ENCODE data around the gene LRFN5.

LRFN5 gene

DNA sequence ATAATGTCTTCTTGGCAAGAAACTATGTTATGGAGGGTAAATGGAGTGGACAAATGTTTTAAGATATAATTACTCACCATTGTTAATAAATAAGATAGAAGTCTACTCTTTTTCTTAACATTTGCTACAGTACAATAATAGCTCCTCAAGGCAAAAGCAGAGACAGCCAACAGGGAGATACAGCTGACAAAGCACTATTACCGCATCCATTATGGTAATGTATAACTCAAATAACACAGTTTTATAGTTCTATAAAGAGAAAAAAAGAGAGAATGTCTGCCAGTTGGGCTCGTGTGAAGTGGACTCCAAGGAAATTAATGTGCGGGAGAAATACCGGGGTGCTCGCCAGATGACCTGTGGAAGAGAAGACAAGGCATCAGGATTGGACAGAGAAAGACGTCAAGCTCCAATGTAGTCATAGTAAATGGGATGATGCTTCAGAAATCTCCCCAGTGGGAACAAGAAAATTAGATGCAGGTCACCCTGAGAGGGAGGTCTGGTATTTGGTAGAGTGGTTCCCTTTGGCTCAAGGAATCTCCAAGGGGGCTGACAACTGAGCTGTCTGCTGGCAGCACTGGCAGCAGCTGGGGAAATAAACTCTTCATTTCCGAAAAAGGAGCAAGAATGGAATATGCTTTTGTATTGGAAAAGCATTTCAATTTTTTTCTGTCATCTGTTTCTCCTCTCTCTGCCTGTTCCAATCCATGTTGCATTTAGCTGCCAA lies 343.9 kb downstream of the LRFN5 start:
- no peak for DNase-seq
- H3K4me2 ChIP-seq (ENCODE audit: low read depth, low read length) = no peak overlapping the region
- no peak for TF ChIP-seq EZH2phosphoT487 (IDR thresholded peaks at IDR 0.05; ENCODE audit: low read length)
- TF ChIP-seq EZH2 (optimal IDR thresholded peaks at IDR 0.05; ENCODE audit: low read depth, low read length) = no peak
- TF ChIP-seq, protein P1, sequence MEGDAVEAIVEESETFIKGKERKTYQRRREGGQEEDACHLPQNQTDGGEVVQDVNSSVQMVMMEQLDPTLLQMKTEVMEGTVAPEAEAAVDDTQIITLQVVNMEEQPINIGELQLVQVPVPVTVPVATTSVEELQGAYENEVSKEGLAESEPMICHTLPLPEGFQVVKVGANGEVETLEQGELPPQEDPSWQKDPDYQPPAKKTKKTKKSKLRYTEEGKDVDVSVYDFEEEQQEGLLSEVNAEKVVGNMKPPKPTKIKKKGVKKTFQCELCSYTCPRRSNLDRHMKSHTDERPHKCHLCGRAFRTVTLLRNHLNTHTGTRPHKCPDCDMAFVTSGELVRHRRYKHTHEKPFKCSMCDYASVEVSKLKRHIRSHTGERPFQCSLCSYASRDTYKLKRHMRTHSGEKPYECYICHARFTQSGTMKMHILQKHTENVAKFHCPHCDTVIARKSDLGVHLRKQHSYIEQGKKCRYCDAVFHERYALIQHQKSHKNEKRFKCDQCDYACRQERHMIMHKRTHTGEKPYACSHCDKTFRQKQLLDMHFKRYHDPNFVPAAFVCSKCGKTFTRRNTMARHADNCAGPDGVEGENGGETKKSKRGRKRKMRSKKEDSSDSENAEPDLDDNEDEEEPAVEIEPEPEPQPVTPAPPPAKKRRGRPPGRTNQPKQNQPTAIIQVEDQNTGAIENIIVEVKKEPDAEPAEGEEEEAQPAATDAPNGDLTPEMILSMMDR (IDR thresholded peaks at IDR 0.05; ENCODE audit: low read length) = no peak
- no peaks in the 10 kb centered on the region for H3K9me2 ChIP-seq (replicated peaks; ENCODE audit: insufficient read depth, low read length)
- H3K36me3 ChIP-seq (replicated peaks; ENCODE audit: insufficient read depth, low read length) = no peaks in the 10 kb centered on the region
- H3K27me3 ChIP-seq (replicated peaks; ENCODE audit: insufficient read depth, low read length) = no peaks in the 10 kb centered on the region
- H3K27ac ChIP-seq (ENCODE audit: low read length) = no peak overlapping the region
- H3K4me1 ChIP-seq (ENCODE audit: low read length) = no peaks in the 10 kb centered on the region
- no peak overlapping the region for H3K9ac ChIP-seq (ENCODE audit: low read length)
- no peaks in the 10 kb centered on the region for H4K20me1 ChIP-seq (ENCODE audit: insufficient read depth, low read length)
- H3K9me3 ChIP-seq (replicated peaks; ENCODE audit: insufficient read depth, low read length) = no peaks in the 10 kb centered on the region
- H2AFZ ChIP-seq (ENCODE audit: low read length) = no peak overlapping the region
- H3F3A ChIP-seq (ENCODE audit: insufficient read depth, low read length) = no peaks in the 10 kb centered on the region
- H3K4me3 ChIP-seq (ENCODE audit: low read length) = no peak overlapping the region
- H3K79me2 ChIP-seq (ENCODE audit: low read length) = no peaks in the 10 kb centered on the region

All from MM.1S (cell line).